ENCODE measurements around the gene EMP3.

DNA sequence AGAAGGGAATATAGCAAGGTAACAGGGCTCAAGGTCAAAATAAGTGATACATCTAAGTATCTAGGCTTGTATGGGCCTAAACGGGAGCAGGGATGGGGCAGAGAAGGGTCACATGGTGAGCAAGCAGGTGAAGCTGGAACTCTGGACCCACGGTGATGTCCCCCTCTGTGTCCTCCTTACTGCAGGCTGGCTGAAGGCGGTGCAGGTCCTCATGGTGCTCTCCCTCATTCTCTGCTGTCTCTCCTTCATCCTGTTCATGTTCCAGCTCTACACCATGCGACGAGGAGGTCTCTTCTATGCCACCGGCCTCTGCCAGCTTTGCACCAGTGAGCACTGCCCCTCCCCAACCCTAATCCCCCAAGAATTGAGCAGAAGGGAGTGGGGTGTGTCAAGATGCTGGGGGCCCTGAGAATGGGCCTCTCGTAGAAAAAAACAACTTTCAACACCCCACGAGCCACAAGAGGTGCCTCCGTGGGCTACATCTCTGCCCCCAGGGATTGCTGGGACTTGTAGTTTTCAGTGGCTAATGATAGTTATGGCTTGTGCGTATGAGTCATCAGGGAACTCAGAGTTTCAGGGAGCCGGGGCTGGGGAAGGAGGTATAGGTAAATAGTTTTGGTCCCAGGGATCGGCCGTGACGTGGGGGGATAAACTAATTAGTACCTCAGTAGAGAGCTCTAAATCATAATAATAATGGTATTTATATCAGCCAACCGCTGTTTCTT lies 4.0 kb downstream of the EMP3 start:
- TF ChIP-seq POLR2A (IDR thresholded peaks at IDR 0.05; ENCODE audit: low read depth, low read length) (no peak), POLR2AphosphoS5 (IDR thresholded peaks at IDR 0.05; ENCODE audit: low read depth, low read length) (no peak), SPI1 (IDR thresholded peaks at IDR 0.05; ENCODE audit: low read depth, low read length) (no peak), TAF1 (IDR thresholded peaks at IDR 0.05; ENCODE audit: low read depth, low read length) (no peak), PAX5 (IDR thresholded peaks at IDR 0.05; ENCODE audit: insufficient read depth, low read length, severe bottlenecking) (no peak), POU2F2 (IDR thresholded peaks at IDR 0.05; ENCODE audit: low read depth, low read length) (no peak)
